GM13976 (cell line): ENCODE measurements around the gene ARHGAP26.
"Not testable (repeated sequence)": the region's sequence is repeated elsewhere in the genome, so short reads cannot be mapped to it uniquely, and the experiment has no call there.

ENCODE experiments used
- DNase-seq: peaks from one replicate; pipeline ENCODE4 v3.0.0; 2012; ENCODE audit warnings: low spot score
- CTCF ChIP-seq: IDR thresholded peaks from 2 replicates; pipeline ENCODE4 v1.5.1; 2012; ENCODE audit warnings: borderline replicate concordance, mild to moderate bottlenecking; ENCODE audit not compliant: insufficient read depth; ENCODE audit errors: extremely low read depth, missing control alignments, control extremely low read depth
- in situ Hi-C: fragments of 300-500 bp; cut with MboI; formaldehyde crosslinking; loops from one replicate; pipeline ENCODE4 v1.12.0; 2022; ENCODE audit warnings: low sequenced_read_pairs, mixed read lengths, inconsistent platforms; ENCODE audit not compliant: unreplicated experiment

Gene ARHGAP26

GRCh38 chr5:142998316-142999020, 228.3 kb downstream of the ARHGAP26 start:
- TF ChIP-seq CTCF: no peak
- DNase-seq: no peak
- in situ Hi-C loops: no loop called here

GRCh38 chr5:143000551-143000950, 230.4 kb downstream of the ARHGAP26 start:
- in situ Hi-C loops: loop anchor here (10.0 to 25.0 kb wide), 2 partner anchors 394 to 812 kb away; partner anchors contain the start of gene HMHB1
- not testable (repeated sequence) for DNase-seq

- DNase-seq: no peak
- in situ Hi-C loops: loop anchor here (10.0 to 25.0 kb wide), 2 partner anchors 393 to 810 kb away; partner anchors contain the start of gene HMHB1
- no peak for TF ChIP-seq CTCF
Measured at GRCh38 chr5:143001764-143002351, 231.7 kb downstream of the ARHGAP26 start.

- in situ Hi-C loops: loop anchor here (10.0 to 25.0 kb wide), 2 partner anchors 392 to 810 kb away; partner anchors contain the start of gene HMHB1
- peak; percentile 58 for DNase-seq
- TF ChIP-seq CTCF: peak; percentile 33
Measured at GRCh38 chr5:143002459-143003327, 232.5 kb downstream of the ARHGAP26 start.

- in situ Hi-C loops: loop anchor here (10.0 to 25.0 kb wide), 2 partner anchors 392 to 809 kb away; partner anchors contain the start of gene HMHB1
- DNase-seq: no peak
- TF ChIP-seq CTCF: no peak
Measured at GRCh38 chr5:143003328-143003636, 233.1 kb downstream of the ARHGAP26 start.

- no peak for DNase-seq
- in situ Hi-C loops: loop anchor here (10.0 to 25.0 kb wide), 2 partner anchors 390 to 808 kb away; partner anchors contain the start of gene HMHB1
- TF ChIP-seq CTCF: no peak
Measured at GRCh38 chr5:143004361-143005145, 234.4 kb downstream of the ARHGAP26 start.
